Trophoblast cell (in vitro differentiated cells and primary cell): ENCODE measurements around the gene MYBPH.

Experiments
- DNase-seq, 2 donors: peaks; one replicate each; pipeline ENCODE4 v3.0.0-alpha.2; 2016
- H2AFZ ChIP-seq: 2 replicates; pipeline ENCODE4 v1.6.1; 2013; ENCODE audit warnings: low read length, moderate library complexity, mild to moderate bottlenecking; ENCODE audit not compliant: insufficient read depth, poor library complexity
- H2AK5ac ChIP-seq: 2 replicates; pipeline ENCODE4 v1.6.1; 2013; ENCODE audit warnings: mild to moderate bottlenecking, low read length
- H2BK120ac ChIP-seq: 2 replicates; pipeline ENCODE4 v1.6.1; 2013; ENCODE audit warnings: low read length, mild to moderate bottlenecking, moderate library complexity; ENCODE audit not compliant: insufficient read depth, poor library complexity
- H2BK12ac ChIP-seq: 2 replicates; pipeline ENCODE4 v1.6.1; 2013; ENCODE audit warnings: mild to moderate bottlenecking, low read length, moderate library complexity
- H2BK5ac ChIP-seq: 2 replicates; pipeline ENCODE4 v1.6.1; 2013; ENCODE audit warnings: low read length, low read depth, moderate library complexity, mild to moderate bottlenecking; ENCODE audit not compliant: poor library complexity
- H3K14ac ChIP-seq: 2 replicates; pipeline ENCODE4 v1.6.1; 2013; ENCODE audit warnings: mild to moderate bottlenecking, low read length
- H3K18ac ChIP-seq: 2 replicates; pipeline ENCODE4 v1.6.1; 2013; ENCODE audit warnings: mild to moderate bottlenecking, low read length
- H3K23ac ChIP-seq: 2 replicates; pipeline ENCODE4 v1.6.1; 2013; ENCODE audit warnings: low read length
- H3K27ac ChIP-seq: 2 replicates; pipeline ENCODE4 v1.5.1; 2013; ENCODE audit warnings: low read depth, mild to moderate bottlenecking, inconsistent platforms, low read length, moderate library complexity
- H3K27me3 ChIP-seq: 2 replicates; pipeline ENCODE4 v1.6.1; 2013; ENCODE audit warnings: inconsistent platforms, mild to moderate bottlenecking, low read length, moderate library complexity; ENCODE audit not compliant: insufficient read depth
- H3K36me3 ChIP-seq, 2 experiments: 1 replicate in 1 of 2; 2 replicates in 1 of 2; pipeline ENCODE4 v1.6.1; 2013; ENCODE audit warnings: low read length in 2 of 2, mild to moderate bottlenecking in 2 of 2, moderate library complexity in 1 of 2; ENCODE audit not compliant: insufficient read depth in 2 of 2, control insufficient read depth in 1 of 2
- H3K4ac ChIP-seq: 2 replicates; pipeline ENCODE4 v1.6.1; 2013; ENCODE audit warnings: low read depth, mild to moderate bottlenecking, low read length, moderate library complexity
- H3K4me1 ChIP-seq, 2 experiments: 1 replicate in 1 of 2; 2 replicates in 1 of 2; pipeline ENCODE4 v1.6.1; 2013; ENCODE audit warnings: low read length in 2 of 2, mild to moderate bottlenecking in 2 of 2, moderate library complexity in 1 of 2; ENCODE audit not compliant: insufficient read depth in 2 of 2, control insufficient read depth in 1 of 2
- H3K4me2 ChIP-seq: 2 replicates; pipeline ENCODE4 v1.6.1; 2013; ENCODE audit warnings: inconsistent platforms, mild to moderate bottlenecking, low read length, moderate library complexity
- H3K4me3 ChIP-seq: 2 replicates; pipeline ENCODE4 v1.5.1; 2013; ENCODE audit warnings: mild to moderate bottlenecking, low read depth, low read length, inconsistent platforms
- H3K79me1 ChIP-seq: one replicate; pipeline ENCODE4 v1.6.1; 2013; ENCODE audit warnings: low read length
- H3K79me2 ChIP-seq: 2 replicates; pipeline ENCODE4 v1.6.1; 2013; ENCODE audit warnings: low read length, mild to moderate bottlenecking; ENCODE audit not compliant: control insufficient read depth, insufficient read depth, poor library complexity
- H3K9ac ChIP-seq: 2 replicates; pipeline ENCODE4 v1.6.1; 2013; ENCODE audit warnings: mild to moderate bottlenecking, low read length
- H3K9me3 ChIP-seq: 2 replicates; pipeline ENCODE4 v1.6.1; 2013; ENCODE audit warnings: low read depth, mild to moderate bottlenecking, control low read depth, inconsistent platforms, low read length; ENCODE audit not compliant: insufficient read depth
- H4K12ac ChIP-seq: 2 replicates; pipeline ENCODE4 v1.6.1; 2013; ENCODE audit warnings: low read depth, mild to moderate bottlenecking, low read length, moderate library complexity
- H4K8ac ChIP-seq: 2 replicates; pipeline ENCODE4 v1.6.1; 2013; ENCODE audit warnings: low read depth, mild to moderate bottlenecking, low read length, moderate library complexity
- H4K91ac ChIP-seq: one replicate; pipeline ENCODE4 v1.6.1; 2013; ENCODE audit warnings: low read depth, mild to moderate bottlenecking, low read length, moderate library complexity
- WGBS: extraction: QIAGEN DNeasy Blood & Tissue Kit; methylation state at CpG from one replicate; pipeline ENCODE4 v1.1.7; 2013; ENCODE audit warnings: missing lambda C conversion rate; ENCODE audit not compliant: insufficient read length, insufficient coverage; ENCODE audit errors: extremely low coverage; 5-methylcytosine and 5-hydroxymethylcytosine counted together

MYBPH gene

DNA sequence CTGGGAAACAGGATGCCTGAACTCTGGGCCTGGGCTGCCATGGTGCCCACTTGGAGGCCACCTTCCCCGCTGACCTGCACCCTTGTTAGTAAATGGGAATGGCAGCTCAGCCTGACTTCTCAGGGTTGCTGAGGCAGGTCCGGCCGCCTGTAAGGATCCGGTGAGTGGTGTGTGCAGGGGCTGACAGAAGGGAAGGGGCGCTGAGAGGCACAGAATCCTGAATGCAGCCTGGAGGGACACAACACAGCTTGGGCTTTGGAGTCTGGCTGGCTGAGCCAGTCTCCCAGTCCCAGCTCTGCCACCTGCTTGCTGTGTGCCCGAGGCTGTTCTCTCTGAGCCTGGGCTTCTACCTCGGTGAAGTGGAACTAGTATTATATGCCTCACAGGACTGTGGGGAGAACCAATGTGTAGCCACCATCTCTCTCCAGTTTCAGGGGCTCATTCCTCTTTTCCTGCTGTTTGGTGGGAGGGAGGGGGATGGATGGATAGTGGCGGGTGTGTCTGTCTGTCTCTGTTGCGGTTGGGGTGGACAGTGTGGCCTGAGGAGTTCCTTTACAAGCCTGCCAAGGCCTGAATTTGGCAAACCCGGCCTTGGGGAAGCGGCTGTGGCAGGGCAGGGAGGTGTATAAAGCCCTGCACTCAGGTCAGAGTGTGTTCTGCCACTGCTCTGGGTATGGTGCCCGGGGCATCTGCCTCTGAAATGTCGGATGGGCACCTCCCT lies 30.1 kb downstream of the MYBPH start:
- no CpG with 5 or more reads among the region's 13 CpGs for WGBS
- DNase-seq: no peak

DNA sequence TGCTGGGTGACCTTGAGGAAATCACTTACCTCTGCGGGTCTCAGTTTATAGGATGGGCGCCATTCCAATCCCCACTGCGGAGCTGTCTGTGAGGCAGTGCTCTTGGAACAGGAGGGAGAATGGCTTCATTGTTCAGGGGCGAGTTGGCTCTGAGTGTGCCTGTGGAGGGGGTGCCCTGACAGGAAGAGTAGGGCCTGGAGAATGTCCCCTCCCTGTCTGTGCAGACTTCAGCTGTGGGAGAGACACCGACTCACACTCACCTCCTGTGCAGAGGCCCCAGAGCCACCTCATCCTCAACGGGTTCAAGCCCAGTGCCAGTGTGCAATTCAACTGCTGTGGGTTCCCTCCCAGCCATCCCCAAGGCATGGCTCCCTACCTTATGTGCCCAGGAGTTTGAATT lies 31.0 kb downstream of the MYBPH start:
- Histone ChIP-seq H3K27me3 (no peaks in the 10 kb centered on the region), H3K36me3 (no peaks in the 10 kb centered on the region), H3K27ac (no peak overlapping the region), H3K4me2 (no peak overlapping the region), H3K18ac (no peak overlapping the region), H3K14ac (no peak overlapping the region), H3K9ac (no peak overlapping the region), H3K23ac (no peak overlapping the region), H3K4ac (no peak overlapping the region), H2AFZ (no peak overlapping the region), H3K4me3 (no peak overlapping the region), H3K79me2 (no peaks in the 10 kb centered on the region), H2AK5ac (no peak overlapping the region), H2BK12ac (no peak overlapping the region), H2BK120ac (no peak overlapping the region), H3K79me1 (no peaks in the 10 kb centered on the region), H2BK5ac (no peak overlapping the region), H4K8ac (no peak overlapping the region), H4K91ac (no peak overlapping the region), H3K9me3 (peaks cover 2% of the 10 kb centered on the region), H3K4me1 (peaks cover 9 to 12% of the 10 kb centered on the region in 2 experiments), H4K12ac (no peak overlapping the region)
- WGBS: no CpG with 5 or more reads among the region's 6 CpGs
- no peak for DNase-seq

More for the DNA sequence above, 30.1 kb downstream of the MYBPH start:
- peaks cover 2% of the 10 kb centered on the region for H3K9me3 ChIP-seq
- H3K23ac ChIP-seq: no peak overlapping the region
- H3K4me3 ChIP-seq: no peak overlapping the region
- no peak overlapping the region for H3K14ac ChIP-seq
- H4K8ac ChIP-seq: no peak overlapping the region
- H3K36me3 ChIP-seq: no peaks in the 10 kb centered on the region
- no peaks in the 10 kb centered on the region for H3K79me2 ChIP-seq
- H3K27ac ChIP-seq: no peak overlapping the region
- no peak overlapping the region for H2AFZ ChIP-seq
- no peaks in the 10 kb centered on the region for H3K79me1 ChIP-seq
- H3K9ac ChIP-seq: no peak overlapping the region
- H3K27me3 ChIP-seq: no peaks in the 10 kb centered on the region
- no peak overlapping the region for H4K91ac ChIP-seq
- no peak overlapping the region for H3K18ac ChIP-seq
- no peak overlapping the region for H2AK5ac ChIP-seq
- H2BK12ac ChIP-seq: peak overlapping the region; percentile 21
- no peak overlapping the region for H4K12ac ChIP-seq
- peaks cover 9 to 12% of the 10 kb centered on the region in 2 experiments for H3K4me1 ChIP-seq
- H2BK120ac ChIP-seq: no peak overlapping the region
- H2BK5ac ChIP-seq: no peak overlapping the region
- H3K4me2 ChIP-seq: no peak overlapping the region
- no peak overlapping the region for H3K4ac ChIP-seq

DNA sequence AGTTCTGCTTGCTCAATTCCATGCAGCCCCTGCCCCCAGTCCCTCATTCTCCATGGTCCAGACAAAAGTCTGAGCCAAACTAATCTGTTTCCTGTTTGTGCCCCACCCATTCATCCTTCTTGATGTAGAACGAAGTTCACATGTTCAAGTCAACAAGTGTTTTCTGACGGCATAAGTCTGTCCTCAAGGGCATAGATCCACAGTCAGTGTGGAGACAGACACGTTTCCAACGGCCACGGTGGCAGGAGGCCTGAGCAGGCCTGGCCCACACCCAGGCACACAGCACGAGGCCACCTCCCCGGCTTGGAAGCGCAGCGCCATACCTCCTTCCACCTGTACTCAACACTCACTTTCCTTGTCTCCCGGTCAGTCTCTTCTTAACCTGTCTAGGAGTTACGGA lies 32.0 kb downstream of the MYBPH start:
- WGBS: no CpG with 5 or more reads among the region's 11 CpGs
- no peak overlapping the region for H4K8ac ChIP-seq

DNA sequence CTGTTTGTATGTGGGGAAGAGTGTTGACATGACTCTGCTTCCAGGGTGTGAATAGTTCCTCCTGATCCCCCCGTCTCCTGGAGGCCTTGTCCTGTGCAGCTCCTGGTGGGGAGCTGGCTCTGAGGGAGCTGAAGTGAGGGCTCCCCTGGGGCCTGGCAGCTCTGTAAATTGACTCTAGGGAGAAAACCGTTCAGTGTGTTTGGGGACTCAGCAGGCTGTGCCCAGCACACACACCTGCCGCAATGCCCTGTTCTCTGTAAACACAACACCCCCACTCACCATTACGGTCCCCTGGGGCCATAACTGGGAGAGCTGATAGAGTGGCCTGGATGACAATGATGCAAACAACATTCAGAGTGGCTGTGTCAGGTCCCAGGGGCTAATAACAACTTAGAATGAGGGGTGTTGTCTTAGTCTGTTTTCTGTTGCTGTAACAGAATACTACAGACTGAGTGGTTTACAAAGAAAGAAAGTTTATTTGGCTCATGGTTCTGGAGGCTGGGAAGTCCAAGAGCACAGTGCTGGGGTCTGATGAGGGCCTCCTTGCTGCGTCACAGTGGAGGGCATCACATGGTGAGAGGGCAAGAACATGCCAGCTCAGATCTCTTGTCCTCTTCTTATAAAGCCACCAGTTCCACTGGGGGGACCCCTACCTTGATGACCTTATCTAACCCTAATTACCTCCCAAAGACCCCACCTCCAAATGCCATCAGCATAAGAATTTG lies 32.8 kb downstream of the MYBPH start:
- DNase-seq: no peak
- Histone ChIP-seq H3K27me3 (no peaks in the 10 kb centered on the region), H2BK5ac (no peak overlapping the region), H2AFZ (no peak overlapping the region), H3K9ac (no peak overlapping the region), H3K4me1 (peaks cover 9 to 12% of the 10 kb centered on the region in 2 experiments), H3K36me3 (no peaks in the 10 kb centered on the region), H2BK12ac (no peak overlapping the region), H3K9me3 (peaks cover 2% of the 10 kb centered on the region), H3K23ac (no peak overlapping the region), H3K79me2 (no peaks in the 10 kb centered on the region), H3K79me1 (no peaks in the 10 kb centered on the region), H3K4me3 (no peak overlapping the region), H3K27ac (no peak overlapping the region), H2BK120ac (no peak overlapping the region), H3K4me2 (no peak overlapping the region), H3K4ac (no peak overlapping the region), H3K14ac (no peak overlapping the region), H4K12ac (no peak overlapping the region), H4K8ac (no peak overlapping the region), H3K18ac (no peak overlapping the region), H2AK5ac (no peak overlapping the region), H4K91ac (no peak overlapping the region)
- no CpG with 5 or more reads among the region's 5 CpGs for WGBS

More for the DNA sequence above, 32.0 kb downstream of the MYBPH start:
- Histone ChIP-seq H4K12ac (no peak overlapping the region), H2AFZ (no peak overlapping the region), H3K4ac (no peak overlapping the region), H3K23ac (no peak overlapping the region), H3K27me3 (no peaks in the 10 kb centered on the region), H2BK12ac (no peak overlapping the region), H3K4me1 (peaks cover 9 to 12% of the 10 kb centered on the region in 2 experiments), H3K79me2 (no peaks in the 10 kb centered on the region), H3K9ac (no peak overlapping the region), H3K4me3 (no peak overlapping the region), H2AK5ac (no peak overlapping the region), H3K36me3 (no peaks in the 10 kb centered on the region), H3K79me1 (no peaks in the 10 kb centered on the region), H4K91ac (no peak overlapping the region), H2BK120ac (no peak overlapping the region), H3K14ac (no peak overlapping the region), H2BK5ac (no peak overlapping the region), H3K9me3 (peaks cover 2% of the 10 kb centered on the region), H3K18ac (no peak overlapping the region), H3K27ac (no peak overlapping the region), H3K4me2 (no peak overlapping the region)
- DNase-seq: no peak
